Measurements from ENCODE around the gene RAD1.

Gene RAD1

GRCh38 chr5:34915856-34916192 lies 520 bp upstream of the RAD1 start:
- peak in 1 of 2 donors; percentile 3 for ATAC-seq

DNA sequence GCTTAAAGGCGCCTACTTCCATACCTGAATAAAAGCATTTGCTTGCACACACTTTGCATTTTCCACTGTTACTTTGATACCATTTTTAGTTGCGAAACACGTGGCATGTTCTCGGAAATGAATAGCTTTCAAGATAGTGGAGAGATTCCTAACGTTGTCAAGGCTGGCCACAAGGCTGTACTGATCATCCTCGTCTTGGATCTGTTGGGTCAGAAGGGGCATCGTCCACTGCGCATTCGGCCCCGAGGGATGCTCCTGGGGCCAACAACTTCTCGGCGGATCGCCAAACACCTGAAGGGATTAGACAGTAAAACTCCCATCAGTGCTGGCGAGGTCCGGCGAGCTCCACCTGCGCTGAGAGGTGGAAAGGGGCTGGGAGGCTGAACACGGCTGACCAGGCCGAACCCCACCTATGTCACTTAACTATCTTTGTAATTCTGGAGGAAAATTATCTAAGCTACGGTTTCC lies 599 bp downstream of the RAD1 start:
- ATAC-seq, result no peak

DNA sequence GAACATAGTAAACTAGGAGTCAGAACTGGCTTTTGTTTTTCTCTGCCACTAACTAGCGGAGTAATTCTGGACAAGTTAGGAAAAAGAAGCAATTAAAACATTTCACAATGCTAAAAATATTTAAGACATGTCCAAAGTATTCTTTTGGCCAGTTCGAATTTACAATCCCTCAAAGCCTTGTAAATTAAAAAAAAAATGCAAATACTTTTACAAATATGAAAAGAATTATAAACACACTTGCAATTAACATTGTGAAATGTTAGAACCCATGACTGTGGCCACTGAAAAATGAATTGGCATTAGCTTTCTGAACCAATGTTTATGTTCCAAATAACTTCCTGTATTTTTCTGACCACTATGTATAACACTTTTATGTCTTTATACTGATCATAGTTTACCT lies 2.2 kb downstream of the RAD1 start:
- no peak for ATAC-seq

DNA sequence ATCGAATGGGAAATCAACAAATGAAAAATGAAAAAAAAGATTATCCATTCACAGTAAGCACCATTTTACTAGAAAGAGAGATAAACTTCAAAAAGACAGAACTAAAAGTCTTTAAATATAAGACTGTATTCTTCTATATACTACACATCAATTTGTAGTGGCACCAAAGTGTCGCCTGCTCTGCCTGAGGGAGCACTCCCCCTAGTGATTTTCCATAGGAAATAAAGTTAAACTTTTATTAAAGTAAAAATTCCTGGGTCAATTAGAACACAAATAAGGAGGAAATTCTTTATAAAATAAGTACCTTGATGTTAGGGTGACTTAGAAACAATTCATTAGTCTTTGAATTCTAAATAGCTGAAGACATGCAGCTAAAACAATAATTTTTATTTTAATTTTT lies 9.7 kb downstream of the RAD1 start:
- no peak for ATAC-seq

GRCh38 chr5:34903260-34903659 lies 12.0 kb downstream of the RAD1 start:
- no peak for ATAC-seq

GRCh38 chr5:34900652-34901051 lies 14.7 kb downstream of the RAD1 start:
- no peak for ATAC-seq

GRCh38 chr5:34899066-34899465 lies 16.2 kb downstream of the RAD1 start:
- ATAC-seq, result no peak

DNA sequence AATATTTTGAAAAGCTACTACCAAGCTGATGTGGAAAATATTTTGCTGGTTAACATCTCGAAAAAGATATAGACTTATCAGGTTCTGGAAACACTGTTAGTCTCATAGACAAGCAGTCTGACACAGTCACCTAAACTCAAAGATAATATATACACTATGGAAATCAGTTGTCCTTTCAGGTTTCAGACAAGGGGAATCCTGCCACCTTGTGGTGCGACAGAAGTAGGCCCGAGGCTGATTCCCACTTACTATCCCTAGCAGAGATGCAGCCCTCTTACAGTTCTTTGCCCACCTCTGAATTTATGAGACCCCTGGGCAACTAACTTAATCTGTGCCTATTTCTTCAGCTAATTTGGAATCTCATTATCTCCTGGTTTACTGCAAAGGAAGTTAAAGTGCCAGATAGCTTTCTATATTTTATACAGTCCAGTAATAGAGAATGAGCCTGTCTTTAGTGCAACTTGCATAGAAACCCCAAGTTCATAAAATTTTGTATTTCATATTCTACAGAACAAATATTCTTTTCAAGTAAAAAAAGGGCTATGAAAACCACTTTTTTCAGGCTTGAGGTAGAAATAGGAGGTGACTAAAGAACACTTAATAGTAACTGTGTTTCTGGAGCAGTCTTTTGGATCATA lies 16.9 kb downstream of the RAD1 start:
- peak; percentile 61 to 62 for ATAC-seq

- ATAC-seq, result no peak
Measured at GRCh38 chr5:34897646-34898045, 17.7 kb downstream of the RAD1 start.

DNA sequence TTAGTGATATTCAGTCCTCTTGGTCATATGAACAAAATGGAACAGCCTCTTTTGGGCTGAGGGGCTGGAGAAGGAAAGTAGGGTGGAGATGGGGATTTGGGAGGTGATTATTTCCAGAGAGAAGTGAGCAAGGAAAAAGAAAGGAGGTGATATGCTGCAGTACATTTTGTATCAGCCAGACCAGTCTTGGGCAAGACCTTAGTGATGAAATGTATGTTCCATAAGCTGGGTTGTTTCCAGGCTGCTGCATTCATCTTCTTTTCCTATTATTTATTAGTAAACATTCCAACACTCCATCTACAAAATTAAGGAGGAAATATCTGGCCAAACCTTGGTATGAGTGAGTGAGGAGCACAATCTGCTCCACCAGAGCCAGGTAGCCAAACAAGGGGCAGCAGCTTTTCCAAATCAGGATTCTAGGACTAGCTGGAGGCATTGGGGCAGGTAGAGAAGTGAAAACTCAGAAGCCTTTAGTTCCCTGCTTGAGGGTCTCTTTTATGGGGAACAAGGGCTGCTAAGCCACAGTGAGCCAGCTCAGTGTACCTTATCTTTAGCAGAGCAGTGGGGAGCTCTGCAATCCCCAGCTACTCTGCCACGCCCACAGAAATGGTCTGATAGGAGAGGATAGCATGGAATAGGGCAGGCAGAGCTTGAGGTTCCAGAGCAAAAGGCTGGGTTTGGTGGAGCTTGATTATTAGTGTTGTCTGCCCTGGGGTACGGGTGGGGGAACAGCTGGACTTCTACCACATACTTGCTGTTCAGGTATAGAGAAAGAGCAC lies 19.5 kb downstream of the RAD1 start:
- ATAC-seq, result no peak

DNA sequence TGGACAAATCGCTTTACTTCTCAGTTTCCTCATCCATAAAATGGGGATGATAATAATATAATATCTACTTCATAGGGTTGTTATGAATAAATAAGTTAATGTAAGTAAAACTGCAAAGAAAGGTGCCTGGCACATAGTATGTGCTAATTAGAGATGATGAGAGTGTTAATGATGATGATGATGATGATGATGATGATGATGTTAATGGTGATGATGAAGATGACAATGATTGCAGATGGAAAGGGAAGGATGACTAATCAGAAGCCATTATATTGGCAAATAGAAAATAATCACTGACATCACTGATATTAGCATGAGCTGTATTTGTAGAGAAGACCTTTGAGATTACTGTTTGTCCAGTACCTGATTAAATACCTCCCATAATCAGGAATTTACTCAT lies 20.6 kb downstream of the RAD1 start:
- no peak for ATAC-seq

DNA sequence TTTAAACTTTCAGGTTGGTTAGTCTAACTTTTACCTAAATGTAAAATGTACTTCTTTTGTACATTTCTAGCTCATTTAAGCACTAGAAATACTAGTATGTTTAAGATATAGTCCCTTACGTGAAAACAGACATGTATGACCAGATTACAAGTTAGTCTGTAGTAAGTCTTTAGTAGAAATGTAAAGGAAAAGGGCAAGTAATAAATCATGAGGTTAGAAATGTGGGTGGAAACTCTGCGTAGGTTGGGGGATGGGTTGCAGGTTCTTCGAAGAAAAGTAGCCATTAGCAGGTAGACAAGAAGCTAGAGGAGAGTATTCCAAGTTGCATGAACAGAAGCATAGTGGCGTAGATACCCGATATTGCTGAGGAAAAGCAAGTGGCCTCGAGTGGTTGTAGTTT lies 22.9 kb downstream of the RAD1 start:
- ATAC-seq, result no peak

- ATAC-seq, result no peak
Measured at GRCh38 chr5:34891981-34892380, 23.3 kb downstream of the RAD1 start.

GRCh38 chr5:34889394-34889793 lies 25.9 kb downstream of the RAD1 start:
- no peak for ATAC-seq

DNA sequence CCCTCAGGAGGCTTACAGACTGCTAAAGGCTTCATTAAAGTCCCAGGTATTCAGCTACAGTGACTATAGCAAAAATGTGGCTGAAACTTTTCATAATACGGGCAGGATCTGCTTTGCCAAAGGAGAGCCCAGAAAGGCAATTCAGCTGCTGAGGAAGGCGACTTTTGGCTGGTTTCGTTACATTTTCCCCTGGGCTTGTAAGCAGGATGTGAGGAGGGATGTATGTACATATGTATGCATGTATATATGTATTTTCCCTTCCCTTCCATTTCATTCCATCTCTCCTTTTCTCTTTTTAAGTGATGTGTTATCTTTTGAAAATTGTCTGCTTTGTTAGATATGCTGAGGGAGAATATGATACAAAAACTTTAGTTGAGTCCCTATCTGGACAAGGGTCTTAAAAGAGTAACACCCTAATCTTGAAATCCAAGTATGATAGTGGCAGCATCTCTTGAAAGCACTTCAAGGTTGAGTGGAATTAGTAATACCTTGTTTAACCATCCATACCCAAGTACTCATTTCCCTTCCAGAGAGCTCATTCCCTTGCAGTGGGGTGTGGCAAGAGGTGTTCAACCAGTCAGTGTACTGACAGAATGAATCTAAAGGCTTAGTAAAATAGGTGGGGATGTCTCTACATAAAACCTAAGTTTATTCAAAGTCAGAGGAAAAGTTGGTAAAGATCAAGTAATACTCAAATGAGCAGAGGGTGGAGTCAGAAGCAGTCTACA lies 28.7 kb downstream of the RAD1 start:
- no peak for ATAC-seq

DNA sequence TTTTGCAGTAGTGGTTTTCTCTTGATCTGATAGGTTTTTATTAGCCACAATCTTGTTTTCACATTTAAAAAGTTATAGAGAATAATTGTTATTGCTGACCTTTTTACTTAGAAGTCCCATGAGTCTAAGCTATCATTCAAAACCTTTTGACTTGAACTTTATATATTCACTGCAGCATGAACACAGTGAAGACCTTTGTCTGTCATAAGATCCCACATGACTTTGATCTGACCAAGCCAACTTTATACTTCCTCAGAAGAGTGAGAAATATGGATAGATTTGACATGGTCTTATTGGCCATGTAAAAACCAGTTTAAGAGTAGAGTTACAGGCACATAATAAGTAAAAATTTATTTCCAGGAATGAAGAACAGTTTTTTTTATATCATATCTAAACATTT lies 34.1 kb downstream of the RAD1 start:
- no peak for ATAC-seq

- ATAC-seq, result no peak
Measured at GRCh38 chr5:34876275-34876674, 39.0 kb downstream of the RAD1 start.

DNA sequence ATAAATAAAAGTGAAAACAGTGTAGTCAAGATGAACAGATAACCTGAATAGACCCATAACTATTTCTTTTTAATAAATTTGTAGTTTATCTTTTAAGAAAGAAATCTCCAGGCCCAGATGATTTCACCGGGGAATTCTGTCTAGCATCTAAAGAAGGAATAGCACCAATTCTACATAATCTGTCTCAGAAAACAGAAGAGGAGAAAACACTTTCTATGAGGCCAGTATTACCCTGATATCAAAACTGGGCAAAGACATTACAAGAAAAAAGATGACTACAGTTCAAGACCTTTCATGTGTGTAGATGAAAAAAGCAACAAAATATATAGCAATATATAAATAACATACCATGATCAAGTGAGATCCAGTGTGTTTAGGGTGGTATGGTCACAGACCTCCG lies 44.9 kb downstream of the RAD1 start:
- ATAC-seq, result no peak

GRCh38 chr5:34869256-34869655 lies 46.0 kb downstream of the RAD1 start:
- no peak for ATAC-seq

GRCh38 chr5:34868791-34869190 lies 46.5 kb downstream of the RAD1 start:
- ATAC-seq, result no peak

- no peak for ATAC-seq
Measured at GRCh38 chr5:34867660-34868059, 47.6 kb downstream of the RAD1 start.

DNA sequence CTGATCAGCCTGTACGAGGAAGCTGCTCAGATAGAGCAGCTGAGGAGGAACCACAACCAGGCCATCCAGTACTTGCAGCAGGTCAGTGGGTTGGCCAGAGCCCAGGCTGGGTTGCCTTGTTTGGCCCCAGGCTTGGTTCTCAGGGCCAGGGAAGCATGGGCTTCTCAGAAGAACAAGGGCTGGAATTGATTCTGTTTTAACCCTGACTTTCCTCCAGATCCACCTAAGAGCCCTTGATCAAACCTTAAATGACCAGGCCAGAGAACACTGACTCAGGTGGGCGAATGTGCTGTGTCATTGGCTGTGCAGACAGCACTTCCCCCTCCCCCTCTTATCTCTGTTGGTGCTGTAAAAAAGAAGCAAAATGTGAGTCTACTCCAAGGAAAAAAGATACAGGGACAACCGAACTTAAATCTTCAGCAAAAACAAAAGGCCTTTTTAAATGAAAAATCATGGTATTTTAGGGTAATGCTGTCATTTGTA lies 48.3 kb downstream of the RAD1 start:
- ATAC-seq, result no peak

GRCh38 chr5:34865091-34865490 lies 50.2 kb downstream of the RAD1 start:
- no peak for ATAC-seq

DNA sequence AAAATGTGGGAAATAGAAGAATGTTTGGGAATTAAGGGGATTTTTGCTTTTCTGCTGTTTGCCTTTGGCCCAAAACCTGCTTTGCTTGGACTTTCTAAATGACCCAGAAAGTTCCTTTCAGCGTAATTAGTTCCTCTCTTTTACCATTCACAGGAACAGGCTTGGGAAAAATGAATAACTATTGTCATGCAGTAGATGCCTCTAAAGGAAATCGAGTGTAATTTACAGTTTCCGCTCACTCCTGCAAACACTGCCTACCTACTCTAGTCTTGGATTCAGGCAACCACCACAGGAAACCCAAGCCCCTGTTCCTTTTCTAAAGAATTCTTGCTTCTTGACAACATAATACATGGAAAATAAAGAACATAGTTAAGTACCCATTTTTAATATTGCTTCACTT lies 51.4 kb downstream of the RAD1 start:
- ATAC-seq, result no peak
